Measurements from ENCODE around the gene WNT9B.

DNA sequence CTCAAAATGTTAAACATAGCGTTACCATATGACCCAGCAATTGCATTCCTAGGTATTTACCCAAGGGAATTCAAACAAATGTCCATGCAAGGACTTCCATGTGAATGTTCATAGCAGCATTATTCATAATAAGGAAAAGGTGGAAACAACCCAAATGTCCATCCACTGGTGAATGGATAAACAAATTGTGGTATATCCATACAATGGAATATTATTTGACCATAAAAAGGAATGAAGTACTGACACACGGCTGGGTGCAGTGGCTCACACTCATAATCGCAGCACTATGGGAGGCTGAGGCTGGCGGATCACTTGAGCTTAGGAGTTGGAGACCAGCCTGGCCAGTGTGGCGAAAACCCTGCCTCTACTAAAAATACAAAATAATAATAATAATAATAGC is 47.5 kb downstream of the WNT9B start:
- TF ChIP-seq TEAD4 (IDR thresholded peaks at IDR 0.05) (no peak), FOXM1 (IDR thresholded peaks at IDR 0.05; ENCODE audit: borderline replicate concordance, low read depth) (no peak)
- TF ChIP-seq, protein P1, sequence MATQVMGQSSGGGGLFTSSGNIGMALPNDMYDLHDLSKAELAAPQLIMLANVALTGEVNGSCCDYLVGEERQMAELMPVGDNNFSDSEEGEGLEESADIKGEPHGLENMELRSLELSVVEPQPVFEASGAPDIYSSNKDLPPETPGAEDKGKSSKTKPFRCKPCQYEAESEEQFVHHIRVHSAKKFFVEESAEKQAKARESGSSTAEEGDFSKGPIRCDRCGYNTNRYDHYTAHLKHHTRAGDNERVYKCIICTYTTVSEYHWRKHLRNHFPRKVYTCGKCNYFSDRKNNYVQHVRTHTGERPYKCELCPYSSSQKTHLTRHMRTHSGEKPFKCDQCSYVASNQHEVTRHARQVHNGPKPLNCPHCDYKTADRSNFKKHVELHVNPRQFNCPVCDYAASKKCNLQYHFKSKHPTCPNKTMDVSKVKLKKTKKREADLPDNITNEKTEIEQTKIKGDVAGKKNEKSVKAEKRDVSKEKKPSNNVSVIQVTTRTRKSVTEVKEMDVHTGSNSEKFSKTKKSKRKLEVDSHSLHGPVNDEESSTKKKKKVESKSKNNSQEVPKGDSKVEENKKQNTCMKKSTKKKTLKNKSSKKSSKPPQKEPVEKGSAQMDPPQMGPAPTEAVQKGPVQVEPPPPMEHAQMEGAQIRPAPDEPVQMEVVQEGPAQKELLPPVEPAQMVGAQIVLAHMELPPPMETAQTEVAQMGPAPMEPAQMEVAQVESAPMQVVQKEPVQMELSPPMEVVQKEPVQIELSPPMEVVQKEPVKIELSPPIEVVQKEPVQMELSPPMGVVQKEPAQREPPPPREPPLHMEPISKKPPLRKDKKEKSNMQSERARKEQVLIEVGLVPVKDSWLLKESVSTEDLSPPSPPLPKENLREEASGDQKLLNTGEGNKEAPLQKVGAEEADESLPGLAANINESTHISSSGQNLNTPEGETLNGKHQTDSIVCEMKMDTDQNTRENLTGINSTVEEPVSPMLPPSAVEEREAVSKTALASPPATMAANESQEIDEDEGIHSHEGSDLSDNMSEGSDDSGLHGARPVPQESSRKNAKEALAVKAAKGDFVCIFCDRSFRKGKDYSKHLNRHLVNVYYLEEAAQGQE (IDR thresholded peaks at IDR 0.05; ENCODE audit: low read depth), result no peak

Measured in Ishikawa (cell line).